HCT116 (cell line): ENCODE data around the gene SPSB1. TPM values are rescaled to one million over a fixed set of nuclear protein-coding genes. Genes with fewer than 3 reads are reported as not detected.

Experiments
- ATAC-seq: fragments of 200-7000 bp; cut with Tn5 transposase; 2 replicates; pipeline ENCODE4 v1.9.1; 2020; ENCODE audit warnings: mild to moderate bottlenecking, moderate library complexity
- BruUV-seq: library from RNA; stranded (reverse); fragments of 400-500 nt; replicated peaks from 2 replicates; lab custom pipeline; 2021; lab: Mats Ljungman, UMichigan
- CTCF ChIA-PET: fragments of 300-600 bp; sonication (Branson Sonifier 250); formaldehyde crosslinking; loops from one replicate; lab custom pipeline; 2021; ENCODE audit warnings: antibody characterized with exemption; lab: Charles Lee
- POLR2A ChIA-PET: fragments of 300-600, 350-600 bp; sonication (Branson Sonifier 250); formaldehyde crosslinking; loops from one replicate; lab custom pipeline; 2021; ENCODE audit warnings: antibody characterized with exemption; lab: Charles Lee
- RAD21 ChIA-PET, 2 experiments: fragments of 300-600 bp; sonication (Branson Sonifier 250); formaldehyde crosslinking; loops; one replicate each; lab custom pipeline; 2023; ENCODE audit warnings: low total read pairs in 2 of 2; ENCODE audit not compliant: uncharacterized antibody in 2 of 2, unreplicated experiment in 2 of 2, low non-redundant PET in 1 of 2; lab: Charles Lee
- DNase-seq: peaks from one replicate; pipeline ENCODE4 v3.0.0-alpha.2; 2010; ENCODE audit warnings: low read depth, low spot score
- H2AFZ ChIP-seq: fragments of 200-600 bp; shearing (Covaris generic), sonication (generic); 2 replicates; pipeline ENCODE4 v1.6.1; 2017; ENCODE audit warnings: low read depth, mixed run types, mixed read lengths, antibody characterized with exemption, low read length; ENCODE audit not compliant: poor library complexity, severe bottlenecking
- H3K27ac ChIP-seq: 2 replicates; pipeline ENCODE4 v1.5.1; 2012; ENCODE audit warnings: low read depth, low read length
- H3K27me3 ChIP-seq: fragments of 200-600 bp; sonication (generic); 2 replicates; pipeline ENCODE4 v1.6.1; 2016; ENCODE audit warnings: mixed run types, low read length, mixed read lengths; ENCODE audit not compliant: insufficient read depth
- H3K36me3 ChIP-seq, 2 experiments: fragments of 200-500 bp in 1 of 2; fragments of 200-600 bp in 1 of 2; sonication (Bioruptor generic) in 1 of 2; sonication (generic) in 1 of 2; 2 replicates each; pipeline versions ENCODE4 v1.5.1 to v1.6.1; 2014 to 2016; ENCODE audit warnings: low read length in 2 of 2, inconsistent platforms in 1 of 2, mixed read lengths in 1 of 2, mixed run types in 1 of 2; ENCODE audit not compliant: insufficient read depth in 2 of 2, control insufficient read depth in 1 of 2
- H3K4me1 ChIP-seq, 2 experiments: fragments of 200-600 bp in 1 of 2; sonication (generic) in 1 of 2; 2 replicates each; pipeline versions ENCODE4 v1.5.1 to v1.6.1; 2012 to 2017; ENCODE audit warnings: low read length in 2 of 2, inconsistent platforms in 1 of 2, mild to moderate bottlenecking in 1 of 2, mixed read lengths in 1 of 2, mixed run types in 1 of 2, moderate library complexity in 1 of 2; ENCODE audit not compliant: insufficient read depth in 2 of 2, control insufficient read depth in 1 of 2
- H3K4me2 ChIP-seq: fragments of 200-600 bp; sonication (generic); 2 replicates; pipeline ENCODE4 v1.6.1; 2017; ENCODE audit warnings: mixed run types, low read length, mixed read lengths
- H3K4me3 ChIP-seq, 2 experiments: fragments of 200-600 bp in 1 of 2; sonication (generic) in 1 of 2; replicated peaks in 1 of 2; 2 replicates each; pipeline ENCODE4 v1.5.1; 2011 to 2016; ENCODE audit warnings: low read length in 2 of 2, control low read depth in 1 of 2, low read depth in 1 of 2, mild to moderate bottlenecking in 1 of 2, mixed read lengths in 1 of 2, mixed run types in 1 of 2
- H3K79me2 ChIP-seq: fragments of 200-600 bp; sonication (generic); 2 replicates; pipeline ENCODE4 v1.6.1; 2017; ENCODE audit warnings: mild to moderate bottlenecking, mixed run types, low read length, moderate library complexity, mixed read lengths; ENCODE audit not compliant: insufficient read depth
- H3K9ac ChIP-seq: fragments of 200-600 bp; sonication (generic); 2 replicates; pipeline ENCODE4 v1.6.1; 2016; ENCODE audit warnings: low read length, mixed read lengths
- H3K9me2 ChIP-seq: fragments of 200-600 bp; sonication (generic), shearing (Covaris generic); 2 replicates; pipeline ENCODE4 v1.6.1; 2017; ENCODE audit warnings: mixed run types, mild to moderate bottlenecking, moderate library complexity; ENCODE audit not compliant: insufficient read depth
- H3K9me3 ChIP-seq, 2 experiments: fragments of 200-500 bp in 1 of 2; fragments of 200-600 bp in 1 of 2; sonication (Bioruptor generic) in 1 of 2; sonication (generic) in 1 of 2; 2 replicates each; pipeline ENCODE4 v1.6.1; 2014 to 2017; ENCODE audit warnings: low read length in 2 of 2, mixed read lengths in 2 of 2, inconsistent platforms in 1 of 2, low read depth in 1 of 2, mild to moderate bottlenecking in 1 of 2, mixed run types in 1 of 2, moderate library complexity in 1 of 2; ENCODE audit not compliant: control insufficient read depth in 1 of 2, insufficient read depth in 1 of 2
- H4K20me1 ChIP-seq: fragments of 200-600 bp; sonication (generic), shearing (Covaris generic); 2 replicates; pipeline ENCODE4 v1.6.1; 2017; ENCODE audit warnings: mixed run types, mild to moderate bottlenecking, moderate library complexity; ENCODE audit not compliant: insufficient read depth
- EGR1 ChIP-seq: IDR thresholded peaks from 2 replicates; pipeline ENCODE4 v1.6.1; 2012; ENCODE audit warnings: low read depth
- ELF1 ChIP-seq: IDR thresholded peaks from 2 replicates; pipeline ENCODE4 v1.6.1; 2012; ENCODE audit warnings: low read depth, borderline replicate concordance
- FOSL1 ChIP-seq: IDR thresholded peaks from 2 replicates; pipeline ENCODE4 v1.6.1; 2012; ENCODE audit warnings: low read depth
- POLR2AphosphoS5 ChIP-seq: IDR thresholded peaks from 2 replicates; pipeline ENCODE4 v1.6.1; 2011; ENCODE audit warnings: mild to moderate bottlenecking, low read depth, low read length, moderate library complexity
- SP1 ChIP-seq: IDR thresholded peaks from 2 replicates; pipeline ENCODE4 v1.6.1; 2012; ENCODE audit warnings: low read depth
- SRF ChIP-seq: IDR thresholded peaks from 2 replicates; pipeline ENCODE4 v1.6.1; 2012; ENCODE audit warnings: low read depth
- intact Hi-C: fragments of 100-400 bp; cut with micrococcal nuclease; formaldehyde crosslinking; loops from 2 replicates; pipeline ENCODE4 v1.10.0; 2022
- total RNA-seq: library from RNA; stranded (reverse); gene quantifications from one replicate; pipeline ENCODE4 v1.2.1, GENCODE V29; 2021; ENCODE audit not compliant: unreplicated experiment
- TF ChIP-seq, protein P1 (sequence below): IDR thresholded peaks from 2 replicates; pipeline ENCODE4 v1.6.1; 2011; ENCODE audit warnings: mild to moderate bottlenecking, low read length, moderate library complexity; ENCODE audit not compliant: insufficient replicate concordance; ENCODE audit errors: extremely low read depth

SPSB1 gene
- total RNA-seq, 1 experiment from 2014 or later = 10.8 TPM

DNA sequence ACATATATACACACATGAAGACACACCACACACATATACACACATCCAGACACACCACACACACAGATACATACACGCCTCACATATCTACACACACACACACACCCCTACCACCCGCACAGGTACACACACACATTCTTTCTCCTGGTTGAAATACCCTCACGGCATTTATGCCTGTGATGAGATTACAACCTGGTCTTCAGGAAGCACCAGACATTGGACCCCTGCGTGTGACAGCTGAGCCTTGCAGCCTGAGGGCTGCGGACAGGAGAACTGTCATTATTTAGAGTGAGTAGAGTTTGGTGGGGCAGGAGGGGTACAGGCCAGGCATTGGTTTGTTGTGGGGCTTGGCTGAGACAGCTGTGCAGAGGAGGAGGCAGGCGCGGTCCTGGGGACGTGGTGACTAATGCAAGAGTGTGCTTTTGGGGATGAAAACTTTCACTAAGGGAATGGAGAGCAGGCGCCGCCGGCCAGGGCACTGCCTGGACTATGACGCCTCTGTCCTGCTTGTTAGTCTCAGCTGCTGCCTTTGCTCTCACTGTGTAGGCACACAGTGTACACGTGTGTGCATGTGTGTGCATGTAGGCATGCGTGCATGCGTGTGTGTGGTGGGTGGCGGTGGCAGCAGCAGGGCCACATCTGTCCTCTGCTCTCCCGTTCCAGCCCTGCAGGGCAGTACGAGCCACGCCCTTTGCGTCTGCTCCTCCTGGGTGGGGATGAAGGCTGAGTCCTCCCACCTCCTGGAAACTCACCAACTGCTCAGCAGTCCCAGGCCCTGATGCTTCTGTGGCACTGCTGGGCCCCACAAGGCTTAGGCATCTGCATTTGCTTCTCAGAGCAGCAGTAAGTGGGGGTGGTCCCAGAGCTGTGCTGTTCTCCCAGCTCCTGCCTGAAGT is 57.6 kb downstream of the SPSB1 start:
- CTCF ChIA-PET = no interaction called here
- RAD21 ChIA-PET = no interaction called here
- DNase-seq = no peak
- Histone ChIP-seq H3K9me3 (no peaks in the 10 kb centered on the region), H3K4me1 (peaks cover 2 to 35% of the 10 kb centered on the region in 2 experiments; a peak in 2 of 4 replicates), H3K79me2 (no peaks in the 10 kb centered on the region), H3K27ac (no peak overlapping the region), H3K9me2 (no peaks in the 10 kb centered on the region), H3K36me3 (no peaks in the 10 kb centered on the region), H3K4me3 (no peak overlapping the region), H3K9ac (no peak overlapping the region), H2AFZ (no peak overlapping the region), H3K27me3 (no peaks in the 10 kb centered on the region), H3K4me2 (0 out of 2 replicates have a peak overlapping the region, but pooled peaks have one; percentile 21), H4K20me1 (no peaks in the 10 kb centered on the region)
- POLR2A ChIA-PET = no interaction called here
- BruUV-seq = no TSS peak
- ATAC-seq = peak; percentile 23; the same call in 1 of the 2 replicates
- intact Hi-C loops = no loop called here
- TF ChIP-seq ELF1 = no peak
- no peak for TF ChIP-seq SRF
- TF ChIP-seq SP1 = no peak
- no peak for TF ChIP-seq POLR2AphosphoS5
- TF ChIP-seq, protein P1, sequence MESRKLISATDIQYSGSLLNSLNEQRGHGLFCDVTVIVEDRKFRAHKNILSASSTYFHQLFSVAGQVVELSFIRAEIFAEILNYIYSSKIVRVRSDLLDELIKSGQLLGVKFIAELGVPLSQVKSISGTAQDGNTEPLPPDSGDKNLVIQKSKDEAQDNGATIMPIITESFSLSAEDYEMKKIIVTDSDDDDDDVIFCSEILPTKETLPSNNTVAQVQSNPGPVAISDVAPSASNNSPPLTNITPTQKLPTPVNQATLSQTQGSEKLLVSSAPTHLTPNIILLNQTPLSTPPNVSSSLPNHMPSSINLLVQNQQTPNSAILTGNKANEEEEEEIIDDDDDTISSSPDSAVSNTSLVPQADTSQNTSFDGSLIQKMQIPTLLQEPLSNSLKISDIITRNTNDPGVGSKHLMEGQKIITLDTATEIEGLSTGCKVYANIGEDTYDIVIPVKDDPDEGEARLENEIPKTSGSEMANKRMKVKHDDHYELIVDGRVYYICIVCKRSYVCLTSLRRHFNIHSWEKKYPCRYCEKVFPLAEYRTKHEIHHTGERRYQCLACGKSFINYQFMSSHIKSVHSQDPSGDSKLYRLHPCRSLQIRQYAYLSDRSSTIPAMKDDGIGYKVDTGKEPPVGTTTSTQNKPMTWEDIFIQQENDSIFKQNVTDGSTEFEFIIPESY = no peak
- TF ChIP-seq FOSL1 = no peak
- TF ChIP-seq EGR1 = no peak
